Fibroblast of the aortic adventitia (primary cell): Measurements from ENCODE around the gene SLC30A3. TPM values are rescaled to one million over a fixed set of nuclear protein-coding genes. Genes with fewer than 3 reads are reported as not detected.

Source experiments
- DNase-seq: peaks from one replicate; pipeline ENCODE4 v3.0.0-alpha.2; 2010; ENCODE audit warnings: low read depth
- H3K4me3 ChIP-seq: 2 replicates; pipeline ENCODE4 v1.5.1; 2011; ENCODE audit warnings: low read depth, mild to moderate bottlenecking, control low read depth, low read length, moderate library complexity
- total RNA-seq: library from RNA; depleted of rRNA; stranded (reverse); fragments of >200 nt; gene quantifications from 2 replicates; pipeline ENCODE4 v1.2.3, GENCODE V29; 2012; ENCODE audit warnings: low replicate concordance
- TF ChIP-seq, protein P1 (sequence below): IDR thresholded peaks from 2 replicates; pipeline ENCODE4 v1.5.1; 2011; ENCODE audit warnings: mild to moderate bottlenecking, low read length, control low read depth, inconsistent platforms; ENCODE audit not compliant: insufficient read depth

Gene SLC30A3
- total RNA-seq, 1 donor = 0.09 TPM

DNA sequence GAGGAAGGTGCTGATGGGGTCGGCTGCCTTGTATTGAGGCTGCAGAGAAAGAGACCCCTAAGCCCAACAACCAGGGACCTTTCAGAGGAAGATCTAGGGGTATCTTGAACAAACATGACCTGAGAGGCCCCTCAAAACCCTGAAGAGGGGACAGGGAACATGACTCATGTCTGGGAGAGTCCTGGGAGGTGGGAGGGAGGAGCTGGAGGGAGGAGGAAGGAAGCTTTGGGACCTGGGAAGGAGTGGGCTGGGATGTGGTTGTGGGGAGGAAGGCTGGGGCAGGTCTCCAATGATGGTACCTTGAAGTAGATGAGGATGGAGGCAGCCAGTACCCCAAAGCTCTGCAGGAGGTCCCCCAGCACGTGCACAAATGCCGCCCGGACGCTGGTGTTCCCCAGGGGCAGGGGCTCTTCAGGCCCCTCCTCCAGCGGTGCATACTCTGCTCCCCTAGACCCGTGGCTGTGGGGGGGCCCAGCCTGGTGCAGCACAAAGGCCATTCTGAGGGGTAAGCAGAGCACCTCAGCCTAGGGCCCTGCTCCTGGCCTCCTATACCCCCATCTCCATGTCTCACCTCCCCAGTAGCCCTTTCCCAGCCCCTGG lies 5.9 kb downstream of the SLC30A3 start:
- TF ChIP-seq, protein P1, sequence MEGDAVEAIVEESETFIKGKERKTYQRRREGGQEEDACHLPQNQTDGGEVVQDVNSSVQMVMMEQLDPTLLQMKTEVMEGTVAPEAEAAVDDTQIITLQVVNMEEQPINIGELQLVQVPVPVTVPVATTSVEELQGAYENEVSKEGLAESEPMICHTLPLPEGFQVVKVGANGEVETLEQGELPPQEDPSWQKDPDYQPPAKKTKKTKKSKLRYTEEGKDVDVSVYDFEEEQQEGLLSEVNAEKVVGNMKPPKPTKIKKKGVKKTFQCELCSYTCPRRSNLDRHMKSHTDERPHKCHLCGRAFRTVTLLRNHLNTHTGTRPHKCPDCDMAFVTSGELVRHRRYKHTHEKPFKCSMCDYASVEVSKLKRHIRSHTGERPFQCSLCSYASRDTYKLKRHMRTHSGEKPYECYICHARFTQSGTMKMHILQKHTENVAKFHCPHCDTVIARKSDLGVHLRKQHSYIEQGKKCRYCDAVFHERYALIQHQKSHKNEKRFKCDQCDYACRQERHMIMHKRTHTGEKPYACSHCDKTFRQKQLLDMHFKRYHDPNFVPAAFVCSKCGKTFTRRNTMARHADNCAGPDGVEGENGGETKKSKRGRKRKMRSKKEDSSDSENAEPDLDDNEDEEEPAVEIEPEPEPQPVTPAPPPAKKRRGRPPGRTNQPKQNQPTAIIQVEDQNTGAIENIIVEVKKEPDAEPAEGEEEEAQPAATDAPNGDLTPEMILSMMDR = no peak

GRCh38 chr2:27255660-27256059 lies 7.2 kb downstream of the SLC30A3 start:
- TF ChIP-seq, protein P1 = no peak
- DNase-seq = peak; percentile 72
- no peak overlapping the region for H3K4me3 ChIP-seq

More for the DNA sequence above, 5.9 kb downstream of the SLC30A3 start:
- no peak overlapping the region for H3K4me3 ChIP-seq
- no peak for DNase-seq

- no peak overlapping the region for H3K4me3 ChIP-seq
- TF ChIP-seq, protein P1 = no peak
- DNase-seq = no peak
Observed at GRCh38 chr2:27255187-27255586, 7.7 kb downstream of the SLC30A3 start.

DNA sequence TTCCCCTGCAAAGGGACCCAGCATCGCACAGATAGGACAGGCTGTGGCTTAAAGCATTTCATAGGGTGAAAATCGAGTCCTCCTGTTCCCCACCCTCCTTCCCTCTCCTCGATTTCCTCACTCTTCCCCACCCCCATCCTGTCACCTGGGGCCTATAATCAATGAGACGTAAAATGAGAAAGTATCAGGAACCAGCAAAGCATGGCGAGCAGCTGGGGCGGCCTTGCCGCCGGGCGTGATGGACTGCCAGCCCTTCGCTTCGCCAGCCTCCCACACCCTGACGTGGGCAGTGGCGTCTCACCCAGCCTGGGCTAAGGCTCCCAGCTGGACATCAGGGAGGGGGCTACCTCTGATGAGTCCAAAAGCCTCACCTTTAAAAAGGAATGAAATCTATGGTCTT lies 11.1 kb downstream of the SLC30A3 start:
- TF ChIP-seq, protein P1 = no peak
- no peak for DNase-seq
- H3K4me3 ChIP-seq = no peak overlapping the region

- DNase-seq = no peak
Observed at GRCh38 chr2:27250652-27251379, 12.0 kb downstream of the SLC30A3 start.

GRCh38 chr2:27249891-27250651 lies 12.8 kb downstream of the SLC30A3 start:
- H3K4me3 ChIP-seq = no peak overlapping the region
- peak; percentile 27 for DNase-seq
- TF ChIP-seq, protein P1 = peak; percentile 69

More at GRCh38 chr2:27250652-27251379, 12.0 kb downstream of the SLC30A3 start:
- TF ChIP-seq, protein P1 = no peak
- H3K4me3 ChIP-seq = no peak overlapping the region
